Epidermal melanocyte (primary cell): Measurements from ENCODE around the gene LAMC3.

Experiments used
- DNase-seq: peaks from one replicate; pipeline ENCODE4 v3.0.0; 2011; ENCODE audit warnings: low spot score; ENCODE audit not compliant: insufficient read length

LAMC3 gene

GRCh38 chr9:131043087-131043486 is 34.1 kb downstream of the LAMC3 start:
- DNase-seq: no peak

GRCh38 chr9:131043646-131044045 is 34.7 kb downstream of the LAMC3 start:
- DNase-seq: no peak

GRCh38 chr9:131045300-131046092 is 36.5 kb downstream of the LAMC3 start:
- no peak for DNase-seq

GRCh38 chr9:131046093-131046380 is 37.1 kb downstream of the LAMC3 start:
- no peak for DNase-seq

- DNase-seq: peak; percentile 57
These were observed 37.7 kb downstream of the LAMC3 start for GRCh38 chr9:131046581-131047202.

- no peak for DNase-seq
These were observed 39.4 kb downstream of the LAMC3 start for GRCh38 chr9:131048332-131048731.

GRCh38 chr9:131048820-131049219 is 39.8 kb downstream of the LAMC3 start:
- no peak for DNase-seq

GRCh38 chr9:131049829-131050715 is 41.1 kb downstream of the LAMC3 start:
- no peak for DNase-seq

- DNase-seq: no peak
These were observed 41.9 kb downstream of the LAMC3 start for GRCh38 chr9:131050831-131051230.

GRCh38 chr9:131051592-131052517 is 42.9 kb downstream of the LAMC3 start:
- no peak for DNase-seq

- DNase-seq: peak; percentile 15
These were observed 44.9 kb downstream of the LAMC3 start for GRCh38 chr9:131053896-131054295.

GRCh38 chr9:131056781-131057506 is 48.0 kb downstream of the LAMC3 start:
- DNase-seq: no peak

GRCh38 chr9:131060900-131061630 is 52.1 kb downstream of the LAMC3 start:
- DNase-seq: peak; percentile 4

GRCh38 chr9:131062969-131063368 is 54.0 kb downstream of the LAMC3 start:
- DNase-seq: peak; percentile 5

- DNase-seq: peak; percentile 11
These were observed 56.6 kb downstream of the LAMC3 start for GRCh38 chr9:131065599-131065998.

GRCh38 chr9:131067625-131068024 is 58.7 kb downstream of the LAMC3 start:
- DNase-seq: peak; percentile 2

- peak; percentile 11 for DNase-seq
These were observed 59.3 kb downstream of the LAMC3 start for GRCh38 chr9:131068076-131068816.

GRCh38 chr9:131069699-131070098 is 60.7 kb downstream of the LAMC3 start:
- DNase-seq: no peak
